Measurements from ENCODE around the gene GADD45A.

DNA sequence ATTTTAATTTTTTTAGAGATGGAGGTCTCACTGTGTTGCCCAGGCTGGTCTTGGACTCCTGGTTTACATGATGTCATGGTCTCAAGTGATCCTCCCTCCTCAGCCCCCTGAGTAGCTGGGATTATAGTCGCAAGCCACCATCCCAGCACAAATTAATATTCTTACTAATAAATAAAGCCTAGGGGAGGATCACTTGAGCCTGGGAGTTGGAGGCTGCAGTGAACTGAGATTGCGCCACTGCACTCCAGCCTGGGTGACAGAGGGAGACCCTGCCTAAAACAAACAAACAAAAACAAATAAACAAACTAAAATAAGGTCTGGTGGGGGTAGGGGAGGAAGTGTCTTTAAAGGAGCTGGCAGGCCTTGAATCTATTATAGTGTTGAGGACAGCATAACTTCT, 8.7 kb upstream of the GADD45A start:
- TF ChIP-seq, protein P1, sequence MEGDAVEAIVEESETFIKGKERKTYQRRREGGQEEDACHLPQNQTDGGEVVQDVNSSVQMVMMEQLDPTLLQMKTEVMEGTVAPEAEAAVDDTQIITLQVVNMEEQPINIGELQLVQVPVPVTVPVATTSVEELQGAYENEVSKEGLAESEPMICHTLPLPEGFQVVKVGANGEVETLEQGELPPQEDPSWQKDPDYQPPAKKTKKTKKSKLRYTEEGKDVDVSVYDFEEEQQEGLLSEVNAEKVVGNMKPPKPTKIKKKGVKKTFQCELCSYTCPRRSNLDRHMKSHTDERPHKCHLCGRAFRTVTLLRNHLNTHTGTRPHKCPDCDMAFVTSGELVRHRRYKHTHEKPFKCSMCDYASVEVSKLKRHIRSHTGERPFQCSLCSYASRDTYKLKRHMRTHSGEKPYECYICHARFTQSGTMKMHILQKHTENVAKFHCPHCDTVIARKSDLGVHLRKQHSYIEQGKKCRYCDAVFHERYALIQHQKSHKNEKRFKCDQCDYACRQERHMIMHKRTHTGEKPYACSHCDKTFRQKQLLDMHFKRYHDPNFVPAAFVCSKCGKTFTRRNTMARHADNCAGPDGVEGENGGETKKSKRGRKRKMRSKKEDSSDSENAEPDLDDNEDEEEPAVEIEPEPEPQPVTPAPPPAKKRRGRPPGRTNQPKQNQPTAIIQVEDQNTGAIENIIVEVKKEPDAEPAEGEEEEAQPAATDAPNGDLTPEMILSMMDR (IDR thresholded peaks at IDR 0.05) = no peak
- TF ChIP-seq POLR2A (IDR thresholded peaks at IDR 0.05) (no peak), EP300 (IDR thresholded peaks at IDR 0.05) (no peak), POLR2AphosphoS5 (IDR thresholded peaks at IDR 0.05) (no peak)

All from sigmoid colon (tissue), 4 donors.